Jurkat, Clone E6-1 (cell line): ENCODE results near the gene LMCD1.
A peak's percentile ranks its signal among the peaks of the same experiment; 100 is the strongest.

Source experiments
- DNase-seq: peaks from one replicate; pipeline ENCODE4 v3.0.0-alpha.2; 2011; ENCODE audit warnings: low read depth, low spot score
- H3K4me3 ChIP-seq: 2 replicates; pipeline ENCODE4 v1.5.1; 2011; ENCODE audit warnings: mild to moderate bottlenecking, low read length, control low read depth, moderate library complexity

LMCD1 gene

DNA sequence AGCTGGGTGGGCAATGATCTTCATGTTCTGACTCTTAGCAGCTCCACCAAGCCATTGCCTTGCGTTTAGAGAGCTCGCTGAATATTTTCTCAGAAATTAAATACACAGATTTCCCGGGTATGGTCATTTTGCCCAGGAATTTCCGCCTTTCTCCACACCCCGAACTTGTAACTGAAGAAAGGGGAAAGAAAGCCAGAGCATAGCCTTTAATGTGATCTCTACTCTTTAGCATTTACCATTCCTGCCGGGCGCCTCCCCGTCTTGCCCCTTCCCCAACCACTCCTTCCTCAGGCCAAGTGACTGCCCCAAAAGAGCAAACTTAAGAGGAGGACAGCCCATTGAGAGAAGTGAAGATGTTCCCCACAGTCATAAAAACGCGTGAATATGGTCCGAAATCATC lies 53.1 kb downstream of the LMCD1 start:
- no peak for DNase-seq
- no peak overlapping the region for H3K4me3 ChIP-seq

- DNase-seq = no peak
- H3K4me3 ChIP-seq = no peak overlapping the region
Measured at GRCh38 chr3:8555113-8555661, 53.6 kb downstream of the LMCD1 start.

DNA sequence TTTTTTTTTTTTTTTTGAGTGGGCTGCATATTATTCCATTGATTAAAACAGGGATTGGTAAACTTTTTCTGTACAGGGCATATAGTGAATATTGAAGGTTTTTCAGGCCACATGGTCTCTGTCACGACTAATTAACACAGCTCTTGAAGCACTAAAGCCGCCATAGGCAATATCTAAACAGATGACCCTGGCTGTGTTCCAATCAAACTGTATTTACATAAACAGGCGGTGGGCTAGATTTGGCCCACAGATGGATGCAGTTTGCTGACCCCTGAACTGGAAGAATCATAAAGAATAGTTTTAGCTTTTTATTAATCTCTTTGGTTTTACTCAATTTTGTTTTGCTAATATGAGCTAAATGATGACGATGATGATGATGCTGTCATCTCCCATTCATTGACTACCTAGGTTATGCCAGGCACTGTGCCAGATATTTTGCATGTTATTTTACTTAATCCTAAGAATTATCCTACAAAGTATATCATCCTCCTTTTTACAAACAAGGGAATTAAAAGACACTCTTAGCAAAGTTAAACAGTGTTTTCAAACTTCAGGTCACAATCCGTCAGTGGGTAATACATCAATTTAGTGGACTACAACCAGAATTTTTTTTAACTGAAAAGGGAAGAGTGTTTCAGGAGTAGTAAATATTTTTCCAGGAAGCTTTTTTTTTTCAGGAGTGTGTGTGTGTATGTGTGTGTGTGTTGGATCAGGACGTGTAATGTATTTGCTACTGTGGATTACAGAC lies 54.3 kb downstream of the LMCD1 start:
- no peak overlapping the region for H3K4me3 ChIP-seq
- no peak for DNase-seq

GRCh38 chr3:8556473-8556869 lies 54.8 kb downstream of the LMCD1 start:
- DNase-seq = no peak
- no peak overlapping the region for H3K4me3 ChIP-seq

DNA sequence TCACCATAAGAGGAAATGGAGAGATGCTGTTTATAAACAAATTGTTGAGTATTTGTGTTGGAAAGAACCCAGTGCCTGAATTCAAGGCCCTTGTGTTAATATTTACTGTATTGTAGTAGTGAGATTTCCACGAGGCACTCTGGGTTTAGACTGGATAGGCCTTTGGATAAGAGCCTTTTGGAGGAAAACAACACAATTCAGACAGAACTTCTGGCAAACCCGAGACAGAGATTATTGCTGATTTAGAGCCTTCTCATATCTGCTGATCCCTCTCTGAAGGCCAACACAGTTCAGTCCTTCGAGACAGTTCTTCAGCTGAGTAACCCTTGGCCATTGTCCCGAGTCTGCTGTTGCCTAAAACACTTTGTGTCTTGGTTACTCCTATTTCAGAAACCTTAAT lies 55.7 kb downstream of the LMCD1 start:
- no peak overlapping the region for H3K4me3 ChIP-seq
- no peak for DNase-seq

GRCh38 chr3:8558645-8559044 lies 57.0 kb downstream of the LMCD1 start:
- DNase-seq = no peak

GRCh38 chr3:8559351-8559750 lies 57.7 kb downstream of the LMCD1 start:
- no peak overlapping the region for H3K4me3 ChIP-seq
- no peak for DNase-seq

More at GRCh38 chr3:8558645-8559044, 57.0 kb downstream of the LMCD1 start:
- H3K4me3 ChIP-seq = no peak overlapping the region

DNA sequence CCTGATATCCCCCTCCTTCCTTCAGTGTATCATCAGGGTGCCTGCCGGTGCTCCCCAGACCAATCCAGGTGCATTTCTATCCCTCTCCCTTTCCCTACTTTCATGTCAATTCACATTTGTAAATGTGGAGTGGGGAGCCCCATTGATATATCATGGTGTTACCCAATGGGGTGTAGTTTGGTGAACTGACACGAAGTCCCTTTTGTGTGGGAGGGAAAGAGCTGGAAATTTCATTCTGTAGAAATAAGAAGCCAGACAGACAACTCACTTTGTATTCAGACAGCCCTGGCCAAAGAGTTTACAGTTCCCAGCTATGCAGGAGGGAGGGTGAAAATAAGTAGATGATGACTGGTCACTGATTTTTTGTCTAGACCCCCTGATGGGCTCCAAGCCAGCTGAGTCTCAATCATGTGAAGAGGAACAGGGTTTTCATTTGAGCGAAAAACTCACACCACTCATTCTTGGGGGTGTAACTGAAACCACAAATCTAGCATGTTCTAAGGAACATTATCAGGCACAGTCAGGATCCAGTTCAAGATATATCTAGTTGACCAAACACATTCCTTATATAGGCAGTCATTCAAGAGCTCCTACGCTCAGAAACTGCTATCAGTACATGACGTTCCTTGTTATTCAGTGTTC lies 58.9 kb downstream of the LMCD1 start:
- H3K4me3 ChIP-seq = no peak overlapping the region
- no peak for DNase-seq

GRCh38 chr3:8561370-8561769 lies 59.7 kb downstream of the LMCD1 start:
- no peak for DNase-seq
- no peak overlapping the region for H3K4me3 ChIP-seq

- no peak for DNase-seq
Measured at GRCh38 chr3:8562081-8562595, 60.5 kb downstream of the LMCD1 start.

GRCh38 chr3:8563146-8563545 lies 61.5 kb downstream of the LMCD1 start:
- no peak for DNase-seq
- H3K4me3 ChIP-seq = no peak overlapping the region

More at GRCh38 chr3:8562081-8562595, 60.5 kb downstream of the LMCD1 start:
- H3K4me3 ChIP-seq = no peak overlapping the region

GRCh38 chr3:8563597-8563996 lies 62.0 kb downstream of the LMCD1 start:
- no peak for DNase-seq
- no peak overlapping the region for H3K4me3 ChIP-seq

DNA sequence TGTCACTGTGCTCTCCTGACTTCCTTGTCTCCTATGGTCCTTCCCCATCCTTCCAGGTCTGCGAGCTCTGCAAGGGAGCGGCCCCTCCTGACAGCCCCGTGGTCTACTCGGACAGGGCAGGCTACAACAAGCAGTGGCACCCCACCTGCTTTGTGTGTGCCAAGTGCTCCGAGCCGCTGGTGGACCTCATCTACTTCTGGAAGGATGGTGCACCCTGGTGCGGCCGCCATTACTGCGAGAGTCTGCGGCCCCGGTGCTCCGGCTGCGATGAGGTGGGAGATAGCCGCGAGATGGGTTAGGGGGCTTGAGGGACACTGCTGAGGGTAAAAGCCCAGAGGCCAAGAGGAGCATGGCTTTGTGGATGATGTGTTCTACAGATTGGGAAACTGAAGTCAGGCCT lies 63.8 kb downstream of the LMCD1 start:
- H3K4me3 ChIP-seq = no peak overlapping the region
- no peak for DNase-seq

DNA sequence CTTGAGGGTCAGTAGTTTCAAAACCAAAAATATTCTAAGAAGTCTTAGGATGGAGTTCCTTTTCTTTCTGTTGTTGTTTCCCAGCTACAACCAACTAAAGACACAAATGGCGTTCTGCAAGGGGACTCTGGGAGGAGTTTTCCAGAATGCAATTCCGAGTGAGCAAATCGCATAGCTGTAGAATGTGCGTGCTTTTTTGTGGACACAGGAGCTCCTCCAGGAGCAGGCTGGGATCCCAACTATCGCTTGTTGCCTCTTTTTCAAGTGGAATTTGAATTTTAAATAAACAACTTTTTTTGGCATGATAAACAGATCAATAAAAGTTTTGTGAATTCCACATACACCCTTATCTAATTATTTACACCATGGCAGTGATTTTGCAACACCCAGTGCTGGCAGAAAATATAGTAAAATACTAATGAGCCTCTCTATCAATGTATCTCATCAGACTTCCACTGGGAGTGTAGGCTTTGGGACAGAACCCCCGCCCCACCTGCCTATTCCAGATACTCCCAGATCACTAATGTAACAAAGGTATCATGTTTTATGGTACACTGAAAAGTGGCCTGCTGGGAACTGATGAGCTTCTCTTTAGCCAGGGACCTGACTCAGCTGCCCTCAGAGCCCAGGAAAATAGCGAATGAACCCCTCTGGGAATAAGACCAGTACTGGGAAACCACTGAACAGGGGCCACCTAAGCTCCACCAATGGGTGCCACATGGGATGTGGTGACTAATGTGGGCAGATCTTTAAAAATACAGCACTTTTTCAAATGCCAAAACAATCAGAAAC lies 66.4 kb downstream of the LMCD1 start:
- no peak for DNase-seq
- H3K4me3 ChIP-seq = no peak overlapping the region

- no peak overlapping the region for H3K4me3 ChIP-seq
- DNase-seq = peak; percentile 4
Measured at GRCh38 chr3:8571256-8571655, 69.6 kb downstream of the LMCD1 start.

DNA sequence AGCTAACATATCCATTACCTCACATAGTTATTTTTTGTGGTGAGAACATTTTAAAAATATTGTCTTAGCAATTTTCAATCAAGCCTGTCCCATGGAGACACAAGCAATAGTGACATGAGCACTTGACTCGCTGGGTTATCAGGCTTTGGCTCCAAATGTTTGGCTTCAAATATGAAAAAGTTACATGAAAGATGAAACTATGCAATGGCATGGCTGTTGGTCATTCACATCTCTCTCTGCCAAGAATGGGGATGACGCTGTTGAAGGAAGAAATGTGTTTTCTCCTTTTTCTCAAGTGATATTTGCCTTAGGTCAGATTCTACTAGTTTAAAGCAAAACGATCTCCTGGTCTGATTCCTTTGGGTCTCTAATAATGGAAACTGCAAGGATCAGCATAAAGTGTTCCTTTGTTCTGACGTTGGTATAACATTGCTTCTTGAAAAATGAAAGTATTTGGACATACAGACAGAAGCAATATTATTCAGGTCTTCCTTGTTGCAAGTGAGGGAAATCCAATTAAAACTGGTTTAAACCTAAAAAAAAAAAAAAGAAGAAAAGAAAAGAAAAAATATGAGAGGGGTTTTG lies 71.8 kb downstream of the LMCD1 start:
- no peak for DNase-seq

GRCh38 chr3:8574040-8574669 lies 72.5 kb downstream of the LMCD1 start:
- no peak for DNase-seq
- H3K4me3 ChIP-seq = no peak overlapping the region

More for the DNA sequence above, 71.8 kb downstream of the LMCD1 start:
- H3K4me3 ChIP-seq = no peak overlapping the region

DNA sequence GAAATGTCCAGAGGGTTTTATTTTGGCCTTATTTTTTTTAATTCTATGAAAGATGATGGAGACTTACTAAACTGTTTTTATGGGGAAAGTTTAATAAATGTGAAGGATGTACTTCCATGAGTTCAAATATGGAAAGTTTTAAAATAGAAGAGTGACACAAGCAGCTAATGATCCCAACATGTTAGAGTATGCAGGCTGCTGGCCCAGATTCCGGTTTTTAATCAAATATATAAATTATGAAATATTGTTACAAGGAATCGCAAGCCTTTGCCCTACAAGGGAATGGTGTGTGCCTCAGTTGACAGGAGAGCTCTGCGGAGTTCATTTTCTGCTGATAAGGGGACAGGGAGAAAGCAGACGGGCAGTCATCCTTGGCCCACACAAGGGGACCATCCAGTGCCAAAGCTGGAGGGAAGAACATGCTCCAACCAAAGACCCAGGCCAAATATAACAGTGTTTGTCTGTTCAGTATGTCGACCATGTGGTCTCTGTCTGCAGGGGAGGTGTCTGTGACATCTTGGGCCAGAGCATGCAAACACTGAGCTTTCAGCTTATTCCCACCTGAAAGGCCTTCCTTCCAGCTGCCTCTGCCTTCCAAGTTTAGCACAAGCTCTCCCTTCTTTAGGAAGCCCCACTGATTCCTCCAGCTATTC lies 73.2 kb downstream of the LMCD1 start:
- H3K4me3 ChIP-seq = no peak overlapping the region
- DNase-seq = no peak
